PFSK-1 (cell line): ENCODE measurements around the gene SPRED1.

Experiments
- POLR2AphosphoS5 ChIP-seq: IDR thresholded peaks from 2 replicates; pipeline ENCODE4 v1.6.1; 2012; ENCODE audit warnings: low read depth, mild to moderate bottlenecking, control low read depth, low read length, moderate library complexity
- REST ChIP-seq, 2 experiments: IDR thresholded peaks; 2 replicates each; pipeline versions ENCODE4 v1.6.1 to v1.8.0; 2011 to 2012; ENCODE audit warnings: low read depth in 2 of 2, low read length in 2 of 2, control low read depth in 1 of 2, inconsistent platforms in 1 of 2, mild to moderate bottlenecking in 1 of 2, moderate library complexity in 1 of 2; ENCODE audit not compliant: insufficient read depth in 1 of 2
- SIN3A ChIP-seq: IDR thresholded peaks from 2 replicates; pipeline ENCODE4 v1.6.1; 2012; ENCODE audit warnings: mild to moderate bottlenecking, low read length, moderate library complexity, borderline replicate concordance; ENCODE audit not compliant: insufficient read depth
- TAF1 ChIP-seq: IDR thresholded peaks from 2 replicates; pipeline ENCODE4 v1.6.1; 2012; ENCODE audit warnings: low read length, control low read depth, borderline replicate concordance; ENCODE audit not compliant: insufficient read depth

GRCh38 chr15:38208779-38209178 is 43.9 kb upstream of the SPRED1 start:
- TF ChIP-seq REST (IDR thresholded peaks at IDR 0.05; ENCODE audit: insufficient read depth in 1 of 2, low read depth in 2 of 2, low read length in 2 of 2) (no peak), TAF1 (no peak), SIN3A (no peak), POLR2AphosphoS5 (no peak)
